K562 (cell line): ENCODE data around the gene SLC35F4. TPM values are rescaled to one million over a fixed set of nuclear protein-coding genes. Genes with fewer than 3 reads are reported as not detected.

ENCODE experiments used
- ATAC-seq: fragments of 200-7000 bp; cut with Tn5 transposase; 3 replicates; pipeline ENCODE4 v1.9.1; 2020; ENCODE audit warnings: moderate library complexity
- BruUV-seq: library from RNA; stranded (reverse); fragments of 400-500 nt; replicated peaks from 2 replicates; lab custom pipeline; 2021; lab: Mats Ljungman, UMichigan
- CTCF ChIA-PET: fragments of 300-600 bp; formaldehyde crosslinking; extraction: SDS; loops from one replicate; lab custom pipeline; 2021; ENCODE audit warnings: low intra/inter-chr PET ratio; lab: Yijun Ruan, JAX
- POLR2A ChIA-PET: fragments of 300-600, 350-650 bp; sonication (Branson Sonifier 250); formaldehyde crosslinking; extraction: SDS; loops from one replicate; lab custom pipeline; 2021; ENCODE audit warnings: antibody characterized with exemption, inconsistent platforms; lab: Yijun Ruan, JAX
- DNase-seq, 4 experiments: peaks; one replicate each; pipeline versions ENCODE4 v3.0.0 to v3.0.0-alpha.2; 2011 to 2018; ENCODE audit warnings: low spot score in 3 of 4, mixed read lengths in 3 of 4; ENCODE audit errors: extremely low read depth in 1 of 4
- FAIRE-seq: peaks from 2 replicates; lab custom pipeline; 2011; peaks lifted over from hg19 to GRCh38; lab: Jason Lieb, UNC
- H2AFZ ChIP-seq: 2 replicates; pipeline ENCODE4 v1.6.0; 2011; ENCODE audit warnings: low read depth, low read length, control low read depth, inconsistent platforms
- H3K27ac ChIP-seq: fragments of 200-600 bp; 3 replicates; pipeline ENCODE4 v1.8.0; 2011; ENCODE audit warnings: low read depth, mild to moderate bottlenecking, control low read depth, inconsistent platforms, low read length, moderate library complexity, mixed read lengths; ENCODE audit errors: extremely low read depth
- H3K27me3 ChIP-seq, 2 experiments: fragments of 300-600 bp in 1 of 2; 2 replicates in 1 of 2; 3 replicates in 1 of 2; pipeline versions ENCODE4 v1.6.0 to v1.8.0; 2011; ENCODE audit warnings: inconsistent platforms in 2 of 2, low read length in 2 of 2, mild to moderate bottlenecking in 1 of 2, mixed read lengths in 1 of 2, moderate library complexity in 1 of 2; ENCODE audit not compliant: control insufficient read depth in 2 of 2, insufficient read depth in 2 of 2
- H3K36me3 ChIP-seq: fragments of 300-600 bp; 3 replicates; pipeline ENCODE4 v1.8.0; 2011; ENCODE audit warnings: mild to moderate bottlenecking, low read length, inconsistent platforms; ENCODE audit not compliant: control insufficient read depth, insufficient read depth
- H3K4me1 ChIP-seq, 2 experiments: fragments of 200-600 bp in 1 of 2; replicated peaks in 1 of 2; 2 replicates in 1 of 2; 3 replicates in 1 of 2; pipeline versions ENCODE4 v1.5.1 to v1.8.0; 2011; ENCODE audit warnings: inconsistent platforms in 2 of 2, low read length in 2 of 2, mild to moderate bottlenecking in 1 of 2, mixed read lengths in 1 of 2, moderate library complexity in 1 of 2; ENCODE audit not compliant: control insufficient read depth in 2 of 2, insufficient read depth in 2 of 2
- H3K4me2 ChIP-seq: 2 replicates; pipeline ENCODE4 v1.6.1; 2011; ENCODE audit warnings: low read length, control low read depth, inconsistent platforms, mixed read lengths; ENCODE audit not compliant: insufficient read depth
- H3K4me3 ChIP-seq: fragments of 200-600 bp; sonication (generic), shearing (Covaris generic); 2 replicates; pipeline ENCODE4 v1.5.1; 2016; ENCODE audit warnings: control low read depth, inconsistent platforms
- H3K79me2 ChIP-seq: fragments of 200-600 bp; 3 replicates; pipeline ENCODE4 v1.8.0; 2011; ENCODE audit warnings: low read length, inconsistent platforms; ENCODE audit not compliant: control insufficient read depth, insufficient read depth
- H3K9ac ChIP-seq, 2 experiments: 2 replicates each; pipeline versions ENCODE4 v1.6.0 to v1.6.1; 2011; ENCODE audit warnings: low read depth in 2 of 2, low read length in 2 of 2, control low read depth in 1 of 2, inconsistent platforms in 1 of 2, mild to moderate bottlenecking in 1 of 2, mixed read lengths in 1 of 2; ENCODE audit not compliant: insufficient read depth in 1 of 2
- H3K9me1 ChIP-seq: one replicate; pipeline ENCODE4 v1.6.0; 2011; ENCODE audit warnings: inconsistent platforms, mild to moderate bottlenecking, low read length, moderate library complexity; ENCODE audit not compliant: control insufficient read depth, insufficient read depth
- H3K9me3 ChIP-seq: replicated peaks from 2 replicates; pipeline ENCODE4 v1.5.1; 2011; ENCODE audit warnings: low read depth, low read length, inconsistent platforms; ENCODE audit not compliant: control insufficient read depth, insufficient read depth
- H4K20me1 ChIP-seq: replicated peaks from 2 replicates; pipeline ENCODE4 v1.6.1; 2011; ENCODE audit warnings: low read length, inconsistent platforms, mixed read lengths; ENCODE audit not compliant: control insufficient read depth, insufficient read depth
- ASH1L ChIP-seq: fragments of 450-650 bp; IDR thresholded peaks from 2 replicates; pipeline ENCODE4 v1.6.1; 2018; ENCODE audit warnings: borderline replicate concordance, mild to moderate bottlenecking, low read depth; ENCODE audit not compliant: partially characterized antibody
- DMBX1 ChIP-seq: fragments of 250-450 bp; sonication (Bioruptor Pico); IDR thresholded peaks from 2 replicates; pipeline ENCODE4 v1.8.0; 2022; ENCODE audit warnings: inconsistent platforms, mild to moderate bottlenecking, moderate library complexity, borderline replicate concordance
- HLTF ChIP-seq: fragments of 450-650 bp; IDR thresholded peaks from 2 replicates; pipeline ENCODE4 v1.6.1; 2016
- MCM5 ChIP-seq: fragments of 450-650 bp; IDR thresholded peaks from 2 replicates; pipeline ENCODE4 v1.6.1; 2016; ENCODE audit warnings: low read depth
- NEUROD1 ChIP-seq: fragments of 150-350 bp; IDR thresholded peaks from 2 replicates; pipeline ENCODE4 v1.6.1; 2014; ENCODE audit warnings: borderline replicate concordance, low read length, low read depth; ENCODE audit not compliant: partially characterized antibody
- PTRF ChIP-seq: fragments of 450-650 bp; IDR thresholded peaks from 2 replicates; pipeline ENCODE4 v1.6.1; 2016; ENCODE audit warnings: mild to moderate bottlenecking, missing genetic modification characterization, missing compliant biosample characterization
- SMARCA4 ChIP-seq: fragments of 450-650 bp; IDR thresholded peaks from 2 replicates; pipeline ENCODE4 v1.6.1; 2016
- SNIP1 ChIP-seq: fragments of 450-650 bp; IDR thresholded peaks from 2 replicates; pipeline ENCODE4 v1.7.1; 2017; ENCODE audit warnings: low read depth, mild to moderate bottlenecking
- SREBF2 ChIP-seq: sonication (generic); formaldehyde crosslinking; IDR thresholded peaks from 2 replicates; pipeline ENCODE4 v1.4.0; 2020; ENCODE audit warnings: mild to moderate bottlenecking, missing genetic modification reagents
- SRSF9 ChIP-seq: fragments of 200-400 bp; formaldehyde crosslinking; IDR thresholded peaks from 2 replicates; pipeline ENCODE4 v1.6.1; 2017; ENCODE audit warnings: low read depth, low read length, borderline replicate concordance
- TSC22D4 ChIP-seq: fragments of 450-650 bp; IDR thresholded peaks from 2 replicates; pipeline ENCODE4 v1.6.1; 2016; ENCODE audit warnings: missing genetic modification characterization, missing biosample characterization, control low read depth
- ZNF668 ChIP-seq: fragments of 250-450 bp; sonication (Bioruptor Pico); IDR thresholded peaks from 2 replicates; pipeline ENCODE4 v1.8.0; 2022; ENCODE audit warnings: mild to moderate bottlenecking, inconsistent platforms
- WGBS: fragments of 100-300 bp; shearing (Covaris generic); methylation state at CpG from one replicate; pipeline ENCODE4 v1.1.6; 2016; ENCODE audit warnings: low coverage, mixed read lengths; ENCODE audit not compliant: insufficient coverage; ENCODE audit errors: missing lambda C conversion rate; 5-methylcytosine and 5-hydroxymethylcytosine counted together
- in situ Hi-C: fragments of 300-500 bp; cut with MboI; formaldehyde crosslinking; loops from 4 replicates; pipeline ENCODE4 v1.15.0; 2018; ENCODE audit warnings: inconsistent platforms, mixed read lengths
- intact Hi-C: fragments of 100-400 bp; cut with micrococcal nuclease; formaldehyde crosslinking; loops from 2 replicates; pipeline ENCODE4 v1.14.2; 2022
- polyA plus RNA-seq, 8 experiments: library from polyadenylated mRNA; depleted of rRNA in 4 of 8; stranded (reverse) in 5 of 8; unstranded in 3 of 8; fragments of >200 nt; fragmentation: Nextera tagmentation in 2 of 8; fragmentation: Illumina TruSeq in 1 of 8; extraction: Ambion mirVana in 2 of 8; extraction: Trizol in 1 of 8; gene quantifications; 2 replicates each; pipeline versions ENCODE4 v1.2.1 to v1.2.3, GENCODE V29; 2011 to 2014; ENCODE audit warnings: inconsistent platforms in 1 of 8, missing spikeins in 1 of 8
- total RNA-seq, 7 experiments: library from RNA; depleted of rRNA in 6 of 7; stranded (reverse); fragments of >200 nt in 6 of 7; fragmentation: Illumina TruSeq in 2 of 7; extraction: Trizol in 2 of 7; gene quantifications; 2 replicates each; pipeline versions ENCODE4 v1.2.1 to v1.2.3, GENCODE V29; 2011 to 2021; ENCODE audit warnings: low replicate concordance in 1 of 7
- TF ChIP-seq, protein P1 (sequence below): fragments of 450-650 bp; IDR thresholded peaks from 2 replicates; pipeline ENCODE4 v1.6.1; 2016; ENCODE audit warnings: low read depth, mild to moderate bottlenecking, moderate library complexity

SLC35F4 gene
- total and polyA plus RNA-seq, 9 of the 15 experiments (the other 6 are each of a cell fraction or from before 2014, with no cell fraction given), result 0.01 TPM; not detected in 8

DNA sequence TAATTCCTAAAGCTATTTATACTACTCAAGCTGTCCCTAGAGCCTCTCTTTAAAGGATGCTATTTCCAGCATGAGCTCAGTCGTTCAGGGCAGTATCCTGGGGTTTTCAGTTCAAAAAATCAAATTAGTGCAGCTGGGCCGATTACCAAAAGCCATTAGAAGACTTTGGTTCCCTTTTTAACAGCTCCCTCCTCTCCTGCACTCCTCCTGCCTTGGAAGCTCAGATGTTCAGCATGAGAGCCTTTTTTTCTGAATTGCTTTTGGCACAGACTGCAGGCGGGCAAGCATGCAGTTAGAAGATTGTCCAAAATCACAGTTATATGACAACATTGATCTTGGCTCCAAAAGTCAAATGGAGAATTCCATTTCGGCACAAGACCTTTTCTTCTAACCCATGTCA, 179.6 kb downstream of the SLC35F4 start:
- POLR2A ChIA-PET, result no interaction called here
- WGBS, result 6% methylated on average over 4 of the region's 4 CpGs
- DNase-seq, result no peak
- no peak overlapping the region for H2AFZ ChIP-seq
- H3K36me3 ChIP-seq, result no peaks in the 10 kb centered on the region
- H3K27ac ChIP-seq, result no peak overlapping the region
- CTCF ChIA-PET, result no interaction called here
- no peak for ATAC-seq
- TF ChIP-seq ASH1L, result no peak
- no peak for TF ChIP-seq SREBF2 (CRISPR knock-in tag)
- TF ChIP-seq NEUROD1, result no peak
- no peak for TF ChIP-seq HLTF
- TF ChIP-seq, all 486 proteins: peak for 0
- no peaks in the 10 kb centered on the region for H3K79me2 ChIP-seq
- in situ Hi-C loops, result no loop called here
- no peak overlapping the region for H3K4me3 ChIP-seq
- no TSS peak for BruUV-seq
- no peaks in the 10 kb centered on the region for H3K27me3 ChIP-seq
- H3K9me3 ChIP-seq, result no peaks in the 10 kb centered on the region
- FAIRE-seq, result no peak
- H3K9ac ChIP-seq, result no peak overlapping the region
- no peaks in the 10 kb centered on the region for H4K20me1 ChIP-seq
- no peak overlapping the region for H3K4me2 ChIP-seq
- H3K4me1 ChIP-seq, result no peaks in the 10 kb centered on the region
- intact Hi-C loops, result no loop called here
- H3K9me1 ChIP-seq, result no peaks in the 10 kb centered on the region

GRCh38 chr14:57671021-57671420, 194.9 kb downstream of the SLC35F4 start:
- no peak overlapping the region for H2AFZ ChIP-seq
- 0% methylated on average over 3 of the region's 3 CpGs for WGBS

More at GRCh38 chr14:57671021-57671420, 194.9 kb downstream of the SLC35F4 start:
- POLR2A ChIA-PET, result no interaction called here
- no peaks in the 10 kb centered on the region for H3K9me3 ChIP-seq
- no peak overlapping the region for H3K27ac ChIP-seq
- no peak overlapping the region for H3K4me3 ChIP-seq
- in situ Hi-C loops, result no loop called here
- no peaks in the 10 kb centered on the region for H4K20me1 ChIP-seq
- no peak for TF ChIP-seq PTRF (tag)
- TF ChIP-seq, protein P1, sequence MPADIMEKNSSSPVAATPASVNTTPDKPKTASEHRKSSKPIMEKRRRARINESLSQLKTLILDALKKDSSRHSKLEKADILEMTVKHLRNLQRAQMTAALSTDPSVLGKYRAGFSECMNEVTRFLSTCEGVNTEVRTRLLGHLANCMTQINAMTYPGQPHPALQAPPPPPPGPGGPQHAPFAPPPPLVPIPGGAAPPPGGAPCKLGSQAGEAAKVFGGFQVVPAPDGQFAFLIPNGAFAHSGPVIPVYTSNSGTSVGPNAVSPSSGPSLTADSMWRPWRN, result no peak
- no peak for TF ChIP-seq TSC22D4 (tag)
- no peak for TF ChIP-seq SRSF9
- no peak for TF ChIP-seq DMBX1 (CRISPR knock-in tag)
- no peak for TF ChIP-seq MCM5
- no peak for TF ChIP-seq SNIP1
- TF ChIP-seq SMARCA4, result no peak
- TF ChIP-seq ZNF668, result no peak
- no peaks in the 10 kb centered on the region for H3K4me1 ChIP-seq
- H3K4me2 ChIP-seq, result no peak overlapping the region
- no peak for ATAC-seq
- H3K36me3 ChIP-seq, result no peaks in the 10 kb centered on the region
- CTCF ChIA-PET, result no interaction called here
- H3K9me1 ChIP-seq, result no peaks in the 10 kb centered on the region
- intact Hi-C loops, result no loop called here
- no peaks in the 10 kb centered on the region for H3K79me2 ChIP-seq
- no peak overlapping the region for H3K9ac ChIP-seq
- no peak for DNase-seq
- no peaks in the 10 kb centered on the region for H3K27me3 ChIP-seq
- FAIRE-seq, result no peak
- BruUV-seq, result no TSS peak
